ENCODE data around the gene INPP5E.

Gene INPP5E

GRCh38 chr9:136416427-136416826 is 23.2 kb downstream of the INPP5E start:
- Histone ChIP-seq H3K9ac (ENCODE audit: low read length) (no peak overlapping the region), H3K4me1 (ENCODE audit: control insufficient read depth in 1 of 2, insufficient read depth in 2 of 2, low read length in 2 of 2) (peaks cover 0 to 5% of the 10 kb centered on the region in 2 experiments), H3K23ac (ENCODE audit: low read length) (no peak overlapping the region), H4K12ac (ENCODE audit: low read depth, low read length) (no peak overlapping the region), H4K91ac (ENCODE audit: low read depth, low read length) (no peak overlapping the region), H2BK5ac (ENCODE audit: low read depth, low read length, poor library complexity) (no peak overlapping the region), H2BK12ac (ENCODE audit: low read length) (no peak overlapping the region), H3K36me3 (ENCODE audit: control insufficient read depth in 1 of 2, insufficient read depth in 2 of 2, low read length in 2 of 2) (peaks cover 66 to 77% of the 10 kb centered on the region in 2 experiments), H3K4me2 (ENCODE audit: low read length) (no peak overlapping the region), H2BK120ac (ENCODE audit: insufficient read depth, low read length, poor library complexity) (no peak overlapping the region), H3K79me2 (ENCODE audit: control insufficient read depth, insufficient read depth, low read length, poor library complexity) (peaks cover 2% of the 10 kb centered on the region), H2AK5ac (ENCODE audit: low read length) (no peak overlapping the region), H4K8ac (ENCODE audit: low read depth, low read length) (no peak overlapping the region), H3K4me3 (ENCODE audit: low read depth, low read length) (no peak overlapping the region), H3K4ac (ENCODE audit: low read depth, low read length) (no peak overlapping the region), H3K79me1 (ENCODE audit: low read length) (no peaks in the 10 kb centered on the region), H3K9me3 (ENCODE audit: insufficient read depth, low read depth, low read length) (peaks cover 2% of the 10 kb centered on the region), H3K27ac (ENCODE audit: low read depth, low read length) (no peak overlapping the region), H3K27me3 (ENCODE audit: insufficient read depth, low read length) (no peaks in the 10 kb centered on the region), H2AFZ (ENCODE audit: insufficient read depth, low read length, poor library complexity) (no peak overlapping the region), H3K18ac (ENCODE audit: low read length) (no peak overlapping the region), H3K14ac (ENCODE audit: low read length) (no peak overlapping the region)
- DNase-seq, result no peak
- no CpG with 5 or more reads among the region's 8 CpGs for WGBS (ENCODE audit: extremely low coverage, insufficient coverage, insufficient read length)

DNA sequence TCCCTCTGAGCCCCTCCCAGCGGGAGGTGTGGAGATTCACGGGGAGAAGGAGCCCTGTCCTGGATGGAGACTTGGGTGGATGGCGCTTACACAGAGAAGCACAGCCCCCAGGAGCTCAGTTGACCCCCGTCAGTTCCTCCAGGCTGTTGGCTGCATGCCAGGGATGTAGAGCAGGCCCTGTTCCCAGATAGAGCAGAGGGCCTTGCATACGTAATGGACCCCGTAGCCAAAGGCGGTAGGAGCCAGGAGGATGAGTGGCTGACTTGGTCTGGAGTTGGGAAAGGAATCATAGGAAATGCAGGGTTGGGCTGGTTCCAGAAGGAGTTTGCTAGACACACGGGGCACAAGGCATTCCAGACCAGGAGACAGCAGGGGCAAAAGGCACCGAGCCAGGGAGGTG is 26.7 kb downstream of the INPP5E start:
- Histone ChIP-seq H3K4me2 (ENCODE audit: low read length) (no peak overlapping the region), H2AFZ (ENCODE audit: insufficient read depth, low read length, poor library complexity) (no peak overlapping the region), H3K18ac (ENCODE audit: low read length) (no peak overlapping the region), H3K23ac (ENCODE audit: low read length) (no peak overlapping the region), H3K27ac (ENCODE audit: low read depth, low read length) (no peak overlapping the region), H3K9me3 (ENCODE audit: insufficient read depth, low read depth, low read length) (no peaks in the 10 kb centered on the region), H3K36me3 (ENCODE audit: control insufficient read depth in 1 of 2, insufficient read depth in 2 of 2, low read length in 2 of 2) (peaks cover 44 to 52% of the 10 kb centered on the region in 2 experiments), H2AK5ac (ENCODE audit: low read length) (no peak overlapping the region), H3K79me1 (ENCODE audit: low read length) (peaks cover 11% of the 10 kb centered on the region), H2BK12ac (ENCODE audit: low read length) (no peak overlapping the region), H4K8ac (ENCODE audit: low read depth, low read length) (no peak overlapping the region), H3K4me3 (ENCODE audit: low read depth, low read length) (no peak overlapping the region), H3K79me2 (ENCODE audit: control insufficient read depth, insufficient read depth, low read length, poor library complexity) (peaks cover 18% of the 10 kb centered on the region), H3K14ac (ENCODE audit: low read length) (no peak overlapping the region), H3K27me3 (ENCODE audit: insufficient read depth, low read length) (no peaks in the 10 kb centered on the region), H4K12ac (ENCODE audit: low read depth, low read length) (no peak overlapping the region), H3K4ac (ENCODE audit: low read depth, low read length) (no peak overlapping the region), H2BK120ac (ENCODE audit: insufficient read depth, low read length, poor library complexity) (no peak overlapping the region), H4K91ac (ENCODE audit: low read depth, low read length) (no peak overlapping the region), H3K4me1 (ENCODE audit: control insufficient read depth in 1 of 2, insufficient read depth in 2 of 2, low read length in 2 of 2) (peaks cover 7 to 16% of the 10 kb centered on the region in 2 experiments), H3K9ac (ENCODE audit: low read length) (no peak overlapping the region), H2BK5ac (ENCODE audit: low read depth, low read length, poor library complexity) (no peak overlapping the region)
- no peak for DNase-seq
- no CpG with 5 or more reads among the region's 9 CpGs for WGBS (ENCODE audit: extremely low coverage, insufficient coverage, insufficient read length)

- H3K4me1 ChIP-seq (ENCODE audit: control insufficient read depth in 1 of 2, insufficient read depth in 2 of 2, low read length in 2 of 2), result peaks cover 7 to 16% of the 10 kb centered on the region in 2 experiments
- no peak overlapping the region for H4K91ac ChIP-seq (ENCODE audit: low read depth, low read length)
- no peak overlapping the region for H3K14ac ChIP-seq (ENCODE audit: low read length)
- H3K18ac ChIP-seq (ENCODE audit: low read length), result no peak overlapping the region
- no peak overlapping the region for H2AFZ ChIP-seq (ENCODE audit: insufficient read depth, low read length, poor library complexity)
- H3K79me2 ChIP-seq (ENCODE audit: control insufficient read depth, insufficient read depth, low read length, poor library complexity), result peaks cover 18% of the 10 kb centered on the region
- no peak overlapping the region for H4K8ac ChIP-seq (ENCODE audit: low read depth, low read length)
- H3K9ac ChIP-seq (ENCODE audit: low read length), result peak overlapping the region; percentile 73
- H3K36me3 ChIP-seq (ENCODE audit: control insufficient read depth in 1 of 2, insufficient read depth in 2 of 2, low read length in 2 of 2), result peaks cover 44 to 51% of the 10 kb centered on the region in 2 experiments
- H2AK5ac ChIP-seq (ENCODE audit: low read length), result no peak overlapping the region
- no peak overlapping the region for H3K27ac ChIP-seq (ENCODE audit: low read depth, low read length)
- no peak overlapping the region for H4K12ac ChIP-seq (ENCODE audit: low read depth, low read length)
- H2BK12ac ChIP-seq (ENCODE audit: low read length), result no peak overlapping the region
- H3K27me3 ChIP-seq (ENCODE audit: insufficient read depth, low read length), result no peaks in the 10 kb centered on the region
- no peaks in the 10 kb centered on the region for H3K9me3 ChIP-seq (ENCODE audit: insufficient read depth, low read depth, low read length)
- DNase-seq, result no peak
- peak overlapping the region; percentile 87 for H3K4me3 ChIP-seq (ENCODE audit: low read depth, low read length)
- no peak overlapping the region for H3K23ac ChIP-seq (ENCODE audit: low read length)
- H3K4ac ChIP-seq (ENCODE audit: low read depth, low read length), result peak overlapping the region; percentile 42
- H2BK5ac ChIP-seq (ENCODE audit: low read depth, low read length, poor library complexity), result no peak overlapping the region
- WGBS (ENCODE audit: extremely low coverage, insufficient coverage, insufficient read length), result no CpG with 5 or more reads among the region's 4 CpGs
- no peak overlapping the region for H2BK120ac ChIP-seq (ENCODE audit: insufficient read depth, low read length, poor library complexity)
- H3K79me1 ChIP-seq (ENCODE audit: low read length), result peaks cover 11% of the 10 kb centered on the region
- peak overlapping the region; percentile 77 for H3K4me2 ChIP-seq (ENCODE audit: low read length)
Measured at GRCh38 chr9:136411378-136411777, 28.3 kb downstream of the INPP5E start.

- peaks cover 7 to 16% of the 10 kb centered on the region in 2 experiments for H3K4me1 ChIP-seq (ENCODE audit: control insufficient read depth in 1 of 2, insufficient read depth in 2 of 2, low read length in 2 of 2)
- H2BK120ac ChIP-seq (ENCODE audit: insufficient read depth, low read length, poor library complexity), result peak within 1 kb of the TSS; percentile 68
- H3K9me3 ChIP-seq (ENCODE audit: insufficient read depth, low read depth, low read length), result no peaks in the 10 kb centered on the region
- peak within 1 kb of the TSS; percentile 96 for H3K18ac ChIP-seq (ENCODE audit: low read length)
- peaks cover 40 to 48% of the 10 kb centered on the region in 2 experiments for H3K36me3 ChIP-seq (ENCODE audit: control insufficient read depth in 1 of 2, insufficient read depth in 2 of 2, low read length in 2 of 2)
- peak; percentile 86 to 96 for DNase-seq
- peak within 1 kb of the TSS; percentile 84 for H2AK5ac ChIP-seq (ENCODE audit: low read length)
- peak within 1 kb of the TSS; percentile 77 for H3K9ac ChIP-seq (ENCODE audit: low read length)
- peak within 1 kb of the TSS; percentile 92 for H3K4me2 ChIP-seq (ENCODE audit: low read length)
- no peak within 1 kb of the TSS for H3K23ac ChIP-seq (ENCODE audit: low read length)
- peaks cover 11% of the 10 kb centered on the region for H3K79me1 ChIP-seq (ENCODE audit: low read length)
- peak within 1 kb of the TSS; percentile 97 for H3K14ac ChIP-seq (ENCODE audit: low read length)
- peak within 1 kb of the TSS; percentile 57 for H2BK5ac ChIP-seq (ENCODE audit: low read depth, low read length, poor library complexity)
- peak within 1 kb of the TSS; percentile 92 for H4K8ac ChIP-seq (ENCODE audit: low read depth, low read length)
- H2AFZ ChIP-seq (ENCODE audit: insufficient read depth, low read length, poor library complexity), result peak within 1 kb of the TSS; percentile 81
- H2BK12ac ChIP-seq (ENCODE audit: low read length), result peak within 1 kb of the TSS; percentile 61
- peak within 1 kb of the TSS; percentile 60 for H3K27ac ChIP-seq (ENCODE audit: low read depth, low read length)
- peak within 1 kb of the TSS; percentile 97 for H3K4ac ChIP-seq (ENCODE audit: low read depth, low read length)
- H4K91ac ChIP-seq (ENCODE audit: low read depth, low read length), result peak within 1 kb of the TSS; percentile 95
- H3K79me2 ChIP-seq (ENCODE audit: control insufficient read depth, insufficient read depth, low read length, poor library complexity), result peaks cover 18% of the 10 kb centered on the region
- no CpG with 5 or more reads among the region's 83 CpGs for WGBS (ENCODE audit: extremely low coverage, insufficient coverage, insufficient read length)
- H4K12ac ChIP-seq (ENCODE audit: low read depth, low read length), result peak within 1 kb of the TSS; percentile 82
- H3K4me3 ChIP-seq (ENCODE audit: low read depth, low read length), result peak within 1 kb of the TSS; percentile 87
- no peaks in the 10 kb centered on the region for H3K27me3 ChIP-seq (ENCODE audit: insufficient read depth, low read length)
Measured at GRCh38 chr9:136410500-136411287, 29.0 kb downstream of the INPP5E start, which contains the start of the genes ENTR1 and PMPCA. TSS of gene ENTR1 (minus strand) at chr9:136410614. CDS start at chr9:136410397, 217 bp downstream. TSS of gene PMPCA (plus strand) at chr9:136410658. CDS start at chr9:136410669, 11 bp downstream.
